Measurements from ENCODE around the gene CBY2. TPM values are rescaled to one million over a fixed set of nuclear protein-coding genes. Genes with fewer than 3 reads are reported as not detected.
A peak's percentile ranks its signal among the peaks of the same experiment; 100 is the strongest.

Gene CBY2
- polyA plus RNA-seq, 3 donors, result 0.74 to 1.1 (median 0.75) TPM

DNA sequence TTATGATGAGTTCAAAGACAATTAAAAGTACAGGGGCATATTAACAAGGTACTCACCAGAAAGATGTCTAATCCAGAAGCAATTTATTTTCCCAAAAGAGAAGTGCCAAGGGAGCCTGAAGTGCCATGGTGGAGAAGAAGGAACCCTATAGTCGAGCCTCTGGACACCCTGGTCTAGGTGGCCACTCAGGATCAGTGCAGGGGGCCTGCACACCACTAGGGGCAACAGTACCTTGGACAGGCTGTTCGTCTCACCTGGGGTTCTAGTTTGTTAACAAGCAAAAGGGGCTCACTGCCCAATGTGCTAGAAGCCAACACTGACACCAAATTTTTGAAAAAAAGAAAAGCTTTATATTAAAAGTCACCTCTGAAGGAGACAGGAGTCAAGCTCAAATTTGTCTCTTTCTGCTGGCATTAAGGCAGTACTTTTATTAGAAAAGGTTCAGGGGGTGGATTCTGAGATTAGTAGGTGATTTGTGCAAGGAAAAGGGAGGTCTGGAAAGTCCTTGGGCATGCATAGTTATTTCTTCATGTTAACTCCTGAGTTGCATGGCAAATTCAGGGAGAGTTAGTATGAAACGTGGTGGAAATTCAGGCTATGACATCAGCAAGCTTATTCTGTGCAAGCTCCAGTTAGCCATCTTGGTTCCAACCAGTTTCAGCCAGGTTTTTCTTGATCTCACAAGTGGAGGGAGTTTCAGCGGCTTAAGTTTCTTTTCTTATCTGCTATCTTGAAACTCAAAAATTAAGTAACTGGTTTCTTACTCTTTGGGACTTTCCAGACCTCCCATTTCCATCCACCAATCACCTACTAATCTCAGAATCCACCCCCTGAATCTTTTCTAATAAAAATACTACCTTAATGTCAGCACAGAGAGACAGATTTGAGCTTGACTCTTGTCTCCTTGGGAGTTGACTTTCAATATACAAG, 884 bp upstream of the CBY2 start:
- DNase-seq, result no peak

- no peak for DNase-seq
Measured at GRCh38 chr13:45702869-45703391, 810 bp downstream of the CBY2 start.

GRCh38 chr13:45704211-45704739, 2.2 kb downstream of the CBY2 start:
- DNase-seq, result no peak

DNA sequence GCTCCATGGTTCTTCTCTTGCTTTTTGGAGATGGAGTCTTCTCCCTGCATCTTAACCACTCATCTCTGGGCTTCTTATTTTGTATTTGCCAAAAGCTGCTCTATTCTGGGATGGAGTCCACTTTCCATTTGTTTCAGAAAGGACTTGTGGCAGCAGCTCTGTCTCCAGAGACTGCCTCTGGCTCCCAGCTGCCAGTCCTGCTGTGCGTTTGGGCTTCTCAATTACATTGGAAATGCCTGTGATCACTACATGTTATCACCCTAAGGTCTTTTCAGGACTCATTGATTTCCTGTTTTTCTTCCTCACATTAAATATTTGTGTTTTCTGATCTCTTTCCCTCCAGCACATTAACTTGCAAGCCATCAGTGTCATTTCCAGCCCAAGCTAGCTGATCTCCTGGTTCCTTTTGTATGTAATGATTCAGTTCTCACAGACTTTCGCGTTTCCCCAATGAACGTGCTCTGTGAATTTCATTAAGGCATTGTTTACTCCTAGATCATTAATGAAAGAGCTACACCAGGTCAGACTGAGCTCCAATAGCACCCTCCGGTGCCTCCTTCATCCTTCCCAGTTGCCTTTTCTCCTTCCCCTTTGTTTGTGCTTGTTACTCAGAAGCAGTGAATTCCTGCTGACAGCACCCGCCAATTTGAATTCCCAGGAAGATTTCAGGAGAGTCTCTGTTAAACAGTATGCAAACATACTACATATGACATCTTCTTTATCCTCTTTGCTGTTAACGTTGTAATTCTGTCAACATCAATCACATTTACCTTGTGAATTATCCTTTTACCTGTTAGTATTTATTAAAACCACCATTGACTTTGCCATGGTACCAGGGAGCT, 3.0 kb downstream of the CBY2 start:
- no peak for DNase-seq

GRCh38 chr13:45705918-45706317, 3.8 kb downstream of the CBY2 start:
- DNase-seq, result no peak

DNA sequence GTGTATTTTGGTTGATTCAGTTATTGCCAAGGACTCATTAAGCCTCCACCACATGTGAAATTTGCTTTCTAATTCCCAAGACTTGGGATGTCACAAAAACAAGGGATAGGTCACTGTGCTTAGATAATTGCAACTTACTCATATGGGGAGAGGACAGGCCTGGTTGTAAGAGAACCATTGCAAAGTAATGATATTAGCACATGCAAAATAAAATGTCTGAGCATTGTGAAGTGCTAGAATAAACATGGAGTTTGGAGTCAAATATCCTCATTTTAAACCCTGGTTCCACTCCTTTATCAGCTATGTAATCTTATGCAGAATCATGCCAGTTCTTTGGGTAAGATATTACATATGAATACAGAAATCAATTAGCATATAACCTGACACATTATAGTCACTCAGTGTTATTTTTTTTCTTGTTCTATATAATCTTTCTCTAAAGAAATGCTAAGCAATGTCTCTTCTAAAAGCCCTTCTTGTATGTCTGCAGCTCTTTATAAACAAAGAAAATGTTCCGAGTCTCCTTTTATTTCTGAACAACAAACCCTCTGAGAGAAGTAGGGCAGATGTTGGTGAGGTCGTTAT, 5.5 kb downstream of the CBY2 start:
- DNase-seq, result no peak

- DNase-seq, result no peak
Measured at GRCh38 chr13:45711951-45712350, 9.8 kb downstream of the CBY2 start.

- no peak for DNase-seq
Measured at GRCh38 chr13:45713106-45713690, 11.1 kb downstream of the CBY2 start.

DNA sequence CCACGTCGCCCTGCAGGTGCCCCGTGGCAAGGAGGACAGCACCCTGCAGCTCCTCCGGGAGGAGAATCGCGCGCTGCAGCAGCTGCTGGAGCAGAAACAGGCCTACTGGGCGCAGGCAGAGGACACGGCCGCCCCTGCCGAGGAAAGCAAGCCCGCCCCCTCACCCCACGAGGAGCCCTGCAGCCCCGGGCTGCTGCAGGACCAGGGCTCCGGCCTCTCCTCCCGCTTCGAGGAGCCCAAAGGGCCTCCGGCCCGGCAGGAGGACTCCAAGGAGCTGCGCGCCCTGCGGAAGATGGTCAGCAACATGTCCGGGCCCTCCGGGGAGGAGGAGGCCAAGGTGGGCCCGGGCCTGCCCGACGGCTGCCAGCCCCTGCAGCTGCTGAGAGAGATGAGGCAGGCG, 11.6 kb downstream of the CBY2 start:
- no peak for DNase-seq

GRCh38 chr13:45714170-45714569, 12.1 kb downstream of the CBY2 start:
- DNase-seq, result no peak

GRCh38 chr13:45715351-45715750, 13.2 kb downstream of the CBY2 start:
- no peak for DNase-seq

DNA sequence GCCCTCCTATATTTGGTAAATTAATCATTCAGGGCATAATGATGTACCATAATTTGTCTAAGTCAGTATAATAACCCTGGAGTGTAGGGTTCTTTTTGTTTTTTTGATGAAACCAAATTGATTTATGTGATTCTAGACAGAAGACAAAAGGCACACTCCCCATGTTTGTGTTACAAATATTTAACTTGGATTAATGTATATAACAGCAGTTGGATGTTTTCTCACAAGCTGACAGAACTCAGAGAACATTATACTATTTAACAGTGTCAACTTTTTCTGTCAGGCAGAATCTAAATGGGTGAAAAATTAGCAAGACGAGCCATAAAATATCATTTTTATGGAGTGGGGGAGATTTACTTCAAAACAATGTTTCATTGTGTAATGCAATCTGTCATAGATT, 15.2 kb downstream of the CBY2 start:
- peak; percentile 55 for DNase-seq

DNA sequence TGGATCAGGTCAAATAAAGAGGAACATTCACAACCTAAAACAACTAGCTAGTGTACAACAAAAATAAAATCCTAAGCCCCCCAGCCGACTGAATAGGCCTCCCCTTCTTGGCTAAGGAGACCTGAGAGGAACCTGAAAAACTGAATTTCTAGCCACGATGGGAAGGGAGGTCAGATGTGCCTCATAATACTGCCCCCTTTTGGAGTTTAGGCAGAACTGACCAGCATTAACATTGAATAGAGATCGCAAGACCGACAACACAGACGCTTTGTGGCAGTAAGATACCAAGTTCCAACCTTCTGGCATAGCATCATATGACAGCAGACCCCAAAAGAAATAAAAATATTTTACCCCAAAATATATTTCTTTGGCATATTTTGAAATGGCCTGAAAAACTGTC, 15.9 kb downstream of the CBY2 start:
- no peak for DNase-seq

DNA sequence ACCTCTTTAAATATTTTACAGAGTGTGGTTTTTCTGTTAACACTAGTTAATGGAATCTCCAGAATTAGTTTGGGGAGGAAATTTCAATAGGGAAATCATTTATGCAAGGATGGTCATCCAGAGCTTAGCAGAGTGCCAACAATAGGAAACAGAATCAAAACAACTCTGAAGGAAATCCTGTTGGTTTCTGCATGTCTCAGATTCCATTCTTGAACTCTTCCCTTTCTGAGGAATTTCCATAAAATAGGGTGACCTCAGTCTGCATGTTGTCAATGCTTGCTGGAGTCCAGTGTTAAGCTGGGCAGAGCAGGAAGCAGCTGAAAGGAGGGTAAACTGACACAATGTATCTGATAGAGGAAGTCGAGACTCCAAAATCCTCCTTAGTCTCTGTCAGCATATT, 16.9 kb downstream of the CBY2 start:
- DNase-seq, result peak; percentile 16

DNA sequence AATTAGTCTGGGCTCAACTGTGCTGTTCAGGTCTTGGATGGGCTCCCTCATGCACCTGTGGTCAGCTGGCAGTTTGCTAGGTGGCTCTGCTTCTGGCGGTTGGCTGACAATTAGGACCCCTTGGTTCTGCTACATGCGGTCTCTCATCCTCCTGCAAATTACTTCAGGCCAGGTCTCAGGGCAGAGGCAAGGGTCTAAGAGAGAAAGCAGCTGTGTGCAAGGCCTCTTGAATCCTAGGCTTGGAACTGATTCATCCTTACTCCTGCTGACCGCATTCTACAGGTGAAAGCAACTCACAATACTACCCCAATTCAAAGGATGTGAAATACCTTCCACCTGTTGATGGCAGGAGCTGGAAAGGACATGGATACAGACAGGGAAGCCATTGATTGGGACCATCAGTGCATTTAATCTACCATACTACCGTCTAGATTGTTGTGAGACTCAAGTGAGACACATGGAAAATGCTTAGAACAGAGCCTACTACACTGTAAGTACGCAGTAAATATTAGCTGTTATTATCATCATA, 19.1 kb downstream of the CBY2 start:
- no peak for DNase-seq

- no peak for DNase-seq
Measured at GRCh38 chr13:45723798-45724197, 21.7 kb downstream of the CBY2 start.

DNA sequence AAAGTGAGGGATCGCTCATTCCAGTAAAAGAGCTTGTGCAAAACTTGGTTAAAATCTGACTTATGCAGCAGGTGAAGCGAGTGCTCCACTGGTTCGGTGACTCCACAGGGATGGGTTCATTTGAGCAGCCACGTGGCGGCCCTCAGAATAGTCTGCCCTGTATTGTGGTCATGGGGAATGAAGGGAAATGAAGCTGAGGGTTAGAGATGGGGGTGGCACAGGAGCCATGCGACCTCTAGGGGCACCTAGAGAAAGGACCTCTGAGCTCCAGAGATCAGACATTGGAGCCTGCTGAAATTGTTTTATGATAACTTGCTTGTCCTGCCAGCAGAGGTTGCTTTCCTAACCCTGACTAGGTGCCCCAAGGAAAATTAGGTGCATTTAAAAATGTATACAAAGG, 26.6 kb downstream of the CBY2 start:
- no peak for DNase-seq

DNA sequence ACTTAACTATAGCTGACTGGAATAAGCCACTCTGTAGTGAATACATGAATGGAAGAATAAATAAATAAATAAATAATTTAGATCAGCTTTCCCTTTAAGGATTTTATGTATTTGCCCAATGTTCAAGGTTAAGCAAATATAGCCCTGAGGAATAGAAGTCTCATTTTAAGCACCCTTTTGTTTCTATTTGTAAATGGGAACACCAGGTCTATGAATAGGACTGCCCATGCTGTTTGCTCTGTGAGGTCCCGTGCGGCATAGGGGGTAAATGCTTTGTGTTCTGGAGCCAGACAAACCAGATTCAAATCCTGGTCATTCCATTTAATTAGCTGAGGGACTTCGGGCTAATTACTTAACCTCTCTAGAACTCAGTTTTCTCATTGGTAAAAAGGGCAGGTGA, 29.3 kb downstream of the CBY2 start:
- DNase-seq, result no peak

DNA sequence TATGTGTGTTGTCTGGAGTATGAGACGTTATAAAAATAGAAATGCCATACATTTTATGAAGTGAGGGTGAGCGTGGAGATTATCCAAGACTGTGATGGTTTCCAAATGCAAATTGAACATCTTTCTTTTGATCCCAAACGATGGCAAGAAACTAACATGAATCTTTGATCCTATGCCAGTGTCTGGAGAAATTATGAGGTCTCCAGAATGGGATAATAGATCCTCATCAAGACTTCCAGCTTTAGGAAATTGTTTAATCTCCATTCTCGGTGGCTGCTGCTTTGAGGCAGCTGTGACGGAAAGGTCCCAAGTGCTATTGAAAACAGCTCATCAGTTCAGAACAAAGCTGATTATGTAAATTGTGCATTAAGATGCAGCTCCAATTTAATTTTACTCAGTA, 30.8 kb downstream of the CBY2 start:
- no peak for DNase-seq

GRCh38 chr13:45733361-45733760, 31.2 kb downstream of the CBY2 start:
- DNase-seq, result no peak

DNA sequence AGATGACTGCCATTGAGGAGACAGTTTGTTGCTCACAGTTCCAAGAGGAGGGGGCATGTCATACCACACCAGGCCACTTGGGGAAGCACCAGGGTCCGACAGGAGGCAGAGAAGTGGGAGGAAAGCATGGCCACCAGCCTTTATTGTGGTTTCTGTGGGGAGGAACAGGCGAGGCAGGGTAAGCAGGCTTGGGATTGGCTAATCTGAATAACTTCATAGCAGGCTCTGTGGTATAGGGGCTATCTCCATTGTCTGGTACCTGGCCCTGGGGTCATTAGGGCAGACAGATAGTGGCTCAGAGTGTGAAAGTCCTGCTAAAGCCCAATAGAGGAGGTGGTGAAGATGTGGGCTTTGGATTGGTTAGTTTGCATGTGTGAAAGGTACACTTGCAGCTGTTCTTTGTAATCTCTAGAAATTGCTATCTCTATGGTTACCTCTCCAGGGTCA, 35.5 kb downstream of the CBY2 start:
- no peak for DNase-seq
